H9 (cell line): ENCODE results near the gene TCF15. TPM values are rescaled to one million over a fixed set of nuclear protein-coding genes. Genes with fewer than 3 reads are reported as not detected.

ENCODE experiments used
- DNase-seq: peaks from one replicate; pipeline ENCODE4 v3.0.0-alpha.2; 2017
- H2AFZ ChIP-seq: one replicate; pipeline ENCODE4 v1.6.1; 2013; ENCODE audit warnings: mild to moderate bottlenecking, low read length, control low read depth, moderate library complexity
- H2AK5ac ChIP-seq: 2 replicates; pipeline ENCODE4 v1.6.1; 2013; ENCODE audit warnings: low read length, control low read depth, mixed read lengths; ENCODE audit not compliant: insufficient read length
- H2BK120ac ChIP-seq: one replicate; pipeline ENCODE4 v1.6.1; 2013; ENCODE audit warnings: low read depth, mild to moderate bottlenecking, low read length, control low read depth, inconsistent platforms; ENCODE audit not compliant: poor library complexity, severe bottlenecking
- H2BK12ac ChIP-seq: 2 replicates; pipeline ENCODE4 v1.6.1; 2013; ENCODE audit warnings: low read length, control low read depth, mixed read lengths, low read depth; ENCODE audit not compliant: insufficient read length
- H2BK15ac ChIP-seq: 2 replicates; pipeline ENCODE4 v1.6.1; 2013; ENCODE audit warnings: low read depth, low read length, control low read depth
- H2BK20ac ChIP-seq: one replicate; pipeline ENCODE4 v1.6.1; 2013; ENCODE audit warnings: low read depth, mild to moderate bottlenecking, low read length, control low read depth, inconsistent platforms; ENCODE audit not compliant: poor library complexity, severe bottlenecking
- H2BK5ac ChIP-seq: 2 replicates; pipeline ENCODE4 v1.6.1; 2013; ENCODE audit warnings: low read length, control low read depth, mixed read lengths; ENCODE audit not compliant: insufficient read length
- H3K14ac ChIP-seq: 2 replicates; pipeline ENCODE4 v1.6.1; 2013; ENCODE audit warnings: low read length, control low read depth; ENCODE audit not compliant: insufficient read depth
- H3K18ac ChIP-seq: 2 replicates; pipeline ENCODE4 v1.6.1; 2013; ENCODE audit warnings: low read depth, mild to moderate bottlenecking, mixed read lengths, low read length, control low read depth; ENCODE audit not compliant: insufficient read length
- H3K23ac ChIP-seq: 2 replicates; pipeline ENCODE4 v1.6.1; 2013; ENCODE audit warnings: low read length, control low read depth, mixed read lengths, low read depth; ENCODE audit not compliant: insufficient read length
- H3K23me2 ChIP-seq: 2 replicates; pipeline ENCODE4 v1.6.1; 2013; ENCODE audit warnings: low read depth, mild to moderate bottlenecking, mixed read lengths, low read length, control low read depth; ENCODE audit not compliant: insufficient read length, poor library complexity, severe bottlenecking
- H3K27ac ChIP-seq: 2 replicates; pipeline ENCODE4 v1.5.1; 2013; ENCODE audit warnings: low read length, control low read depth, mixed read lengths, low read depth; ENCODE audit not compliant: insufficient read length
- H3K27me3 ChIP-seq: 2 replicates; pipeline ENCODE4 v1.6.1; 2013; ENCODE audit warnings: low read length, control low read depth, inconsistent platforms; ENCODE audit not compliant: insufficient read depth
- H3K4ac ChIP-seq: 2 replicates; pipeline ENCODE4 v1.6.1; 2013; ENCODE audit warnings: low read depth, mild to moderate bottlenecking, control low read depth, inconsistent platforms, low read length, moderate library complexity
- H3K4me1 ChIP-seq: 2 replicates; pipeline ENCODE4 v1.6.1; 2013; ENCODE audit warnings: low read length, control low read depth, inconsistent platforms; ENCODE audit not compliant: insufficient read depth
- H3K4me2 ChIP-seq: 2 replicates; pipeline ENCODE4 v1.6.1; 2013; ENCODE audit warnings: low read length, control low read depth, mixed read lengths; ENCODE audit not compliant: insufficient read length, insufficient read depth
- H3K56ac ChIP-seq: 2 replicates; pipeline ENCODE4 v1.6.1; 2013; ENCODE audit warnings: low read depth, mild to moderate bottlenecking, mixed read lengths, low read length, control low read depth; ENCODE audit not compliant: insufficient read length
- H3K79me1 ChIP-seq: 2 replicates; pipeline ENCODE4 v1.6.1; 2013; ENCODE audit warnings: low read depth, mild to moderate bottlenecking, moderate library complexity, low read length, control low read depth, inconsistent platforms; ENCODE audit not compliant: insufficient read depth, poor library complexity, severe bottlenecking
- H3K79me2 ChIP-seq: 2 replicates; pipeline ENCODE4 v1.6.1; 2013; ENCODE audit warnings: low read length, control low read depth, inconsistent platforms; ENCODE audit not compliant: insufficient read depth
- H3K9ac ChIP-seq: 2 replicates; pipeline ENCODE4 v1.6.1; 2013; ENCODE audit warnings: low read length, control low read depth, mixed read lengths; ENCODE audit not compliant: insufficient read length; ENCODE audit errors: extremely low read depth
- H3K9me3 ChIP-seq: one replicate; pipeline ENCODE4 v1.6.1; 2013; ENCODE audit warnings: low read depth, low read length, inconsistent platforms; ENCODE audit not compliant: control insufficient read depth
- H3T11ph ChIP-seq: one replicate; pipeline ENCODE4 v1.6.1; 2013; ENCODE audit warnings: mild to moderate bottlenecking, low read length, control low read depth, inconsistent platforms
- H4K20me1 ChIP-seq: one replicate; pipeline ENCODE4 v1.6.1; 2013; ENCODE audit not compliant: control insufficient read depth, insufficient read length, insufficient read depth
- H4K5ac ChIP-seq: 2 replicates; pipeline ENCODE4 v1.6.1; 2013; ENCODE audit warnings: low read depth, mild to moderate bottlenecking, mixed read lengths, low read length, control low read depth; ENCODE audit not compliant: insufficient read length
- H4K8ac ChIP-seq: replicated peaks from 2 replicates; pipeline ENCODE4 v1.6.1; 2013; ENCODE audit warnings: low read length, control low read depth, mixed read lengths, low read depth; ENCODE audit not compliant: insufficient read length
- H4K91ac ChIP-seq: 2 replicates; pipeline ENCODE4 v1.6.1; 2013; ENCODE audit warnings: low read depth, mild to moderate bottlenecking, moderate library complexity, mixed read lengths, low read length, control low read depth; ENCODE audit not compliant: insufficient read length
- H3K27ac Mint-ChIP-seq, 3 experiments: 2 replicates in 2 of 3; 3 replicates in 1 of 3; pipeline ENCODE4 v1.8.0; 2020 to 2021; ENCODE audit warnings: mixed read lengths in 3 of 3, mild to moderate bottlenecking in 1 of 3, moderate library complexity in 1 of 3
- H3K27me3 Mint-ChIP-seq: 2 replicates; pipeline ENCODE4 v1.8.0; 2021; ENCODE audit warnings: low read depth, mild to moderate bottlenecking, moderate library complexity, mixed read lengths
- H3K36me3 Mint-ChIP-seq, 3 experiments: 2 replicates in 2 of 3; 3 replicates in 1 of 3; pipeline ENCODE4 v1.8.0; 2020 to 2021; ENCODE audit warnings: low read depth in 3 of 3, mixed read lengths in 3 of 3; ENCODE audit not compliant: insufficient read depth in 1 of 3
- H3K4me1 Mint-ChIP-seq, 2 experiments: 2 replicates each; pipeline ENCODE4 v1.8.0; 2020; ENCODE audit warnings: mixed read lengths in 2 of 2
- H3K4me3 Mint-ChIP-seq, 2 experiments: 2 replicates in 1 of 2; 3 replicates in 1 of 2; pipeline ENCODE4 v1.8.0; 2020 to 2021; ENCODE audit warnings: mild to moderate bottlenecking in 2 of 2, mixed read lengths in 2 of 2, moderate library complexity in 1 of 2
- H3K9me3 Mint-ChIP-seq, 2 experiments: 2 replicates in 1 of 2; 3 replicates in 1 of 2; pipeline ENCODE4 v1.8.0; 2020; ENCODE audit warnings: mild to moderate bottlenecking in 2 of 2, mixed read lengths in 2 of 2, moderate library complexity in 1 of 2
- WGBS: extraction: QIAGEN DNeasy Blood & Tissue Kit; methylation state at CpG from one replicate; pipeline ENCODE4 v1.1.7; 2013; ENCODE audit warnings: missing lambda C conversion rate, low lambda C conversion rate, mixed read lengths; ENCODE audit not compliant: insufficient read length; ENCODE audit errors: extremely low coverage; 5-methylcytosine and 5-hydroxymethylcytosine counted together
- total RNA-seq: library from RNA; stranded (reverse); gene quantifications from 2 replicates; pipeline ENCODE4 v1.2.1, GENCODE V29; 2021
- TF ChIP-seq, protein P1 (sequence below): fragments of 200-600 bp; sonication (generic); conservative IDR thresholded peaks from 3 replicates; pipeline ENCODE4 v1.8.0; 2021; ENCODE audit warnings: antibody characterized with exemption, mild to moderate bottlenecking

Gene TCF15
- total RNA-seq, 1 experiment from 2014 or later = 2.0 TPM

GRCh38 chr20:623021-623420 lies 12.9 kb upstream of the TCF15 start:
- H3K36me3 Mint-ChIP-seq = peaks cover 0 to 2% (median 0%) of the 10 kb centered on the region in 3 experiments; a peak in 2 of 7 replicates
- no peak overlapping the region for H2AFZ ChIP-seq
- no peak overlapping the region for H3K27ac ChIP-seq
- no peak overlapping the region for H2BK15ac ChIP-seq
- H2BK20ac ChIP-seq = no peak overlapping the region
- H3K14ac ChIP-seq = no peak overlapping the region
- no peaks in the 10 kb centered on the region for H3K79me1 ChIP-seq
- no peak overlapping the region for H3T11ph ChIP-seq
- H3K27me3 Mint-ChIP-seq = peaks cover 22% of the 10 kb centered on the region
- no peak overlapping the region for H3K9ac ChIP-seq
- no peak overlapping the region for H2AK5ac ChIP-seq
- H2BK5ac ChIP-seq = no peak overlapping the region
- H3K4me1 ChIP-seq = 0 out of 2 replicates have a peak, but pooled peaks cover 5% of the 10 kb centered on the region
- H3K9me3 ChIP-seq = peaks cover 2% of the 10 kb centered on the region
- H3K9me3 Mint-ChIP-seq = peaks cover 1 to 2% of the 10 kb centered on the region in 2 experiments
- no peak overlapping the region for H4K91ac ChIP-seq
- no CpG with 5 or more reads among the region's 4 CpGs for WGBS
- H3K4me3 Mint-ChIP-seq = no peak overlapping the region
- H3K18ac ChIP-seq = no peak overlapping the region
- no peak overlapping the region for H3K4me2 ChIP-seq
- no peak overlapping the region for H2BK12ac ChIP-seq
- no peaks in the 10 kb centered on the region for H3K27me3 ChIP-seq
- H3K27ac Mint-ChIP-seq = peak overlapping the region in 1 of 3 experiments; percentile 75; a peak in 1 of 7 replicates
- no peak overlapping the region for H4K5ac ChIP-seq
- H4K20me1 ChIP-seq = no peaks in the 10 kb centered on the region
- no peak overlapping the region for H3K4ac ChIP-seq
- H4K8ac ChIP-seq = no peak overlapping the region
- TF ChIP-seq, protein P1, sequence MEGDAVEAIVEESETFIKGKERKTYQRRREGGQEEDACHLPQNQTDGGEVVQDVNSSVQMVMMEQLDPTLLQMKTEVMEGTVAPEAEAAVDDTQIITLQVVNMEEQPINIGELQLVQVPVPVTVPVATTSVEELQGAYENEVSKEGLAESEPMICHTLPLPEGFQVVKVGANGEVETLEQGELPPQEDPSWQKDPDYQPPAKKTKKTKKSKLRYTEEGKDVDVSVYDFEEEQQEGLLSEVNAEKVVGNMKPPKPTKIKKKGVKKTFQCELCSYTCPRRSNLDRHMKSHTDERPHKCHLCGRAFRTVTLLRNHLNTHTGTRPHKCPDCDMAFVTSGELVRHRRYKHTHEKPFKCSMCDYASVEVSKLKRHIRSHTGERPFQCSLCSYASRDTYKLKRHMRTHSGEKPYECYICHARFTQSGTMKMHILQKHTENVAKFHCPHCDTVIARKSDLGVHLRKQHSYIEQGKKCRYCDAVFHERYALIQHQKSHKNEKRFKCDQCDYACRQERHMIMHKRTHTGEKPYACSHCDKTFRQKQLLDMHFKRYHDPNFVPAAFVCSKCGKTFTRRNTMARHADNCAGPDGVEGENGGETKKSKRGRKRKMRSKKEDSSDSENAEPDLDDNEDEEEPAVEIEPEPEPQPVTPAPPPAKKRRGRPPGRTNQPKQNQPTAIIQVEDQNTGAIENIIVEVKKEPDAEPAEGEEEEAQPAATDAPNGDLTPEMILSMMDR = no peak
- H3K79me2 ChIP-seq = no peaks in the 10 kb centered on the region
- H3K23me2 ChIP-seq = no peaks in the 10 kb centered on the region
- no peak overlapping the region for H3K23ac ChIP-seq
- DNase-seq = no peak
- no peak overlapping the region for H2BK120ac ChIP-seq
- peaks cover 13 to 19% of the 10 kb centered on the region in 2 experiments for H3K4me1 Mint-ChIP-seq
- H3K56ac ChIP-seq = no peak overlapping the region
